Mucosa of rectum (tissue), 2 donors: ENCODE results near the gene HOXC10.

Experiments
- H3K27ac ChIP-seq, 2 donors: one replicate each; pipeline ENCODE4 v1.7.0; 2013; ENCODE audit warnings: inconsistent platforms in 2 of 2, low read depth in 2 of 2, low read length in 2 of 2
- H3K27me3 ChIP-seq, 2 donors: one replicate each; pipeline ENCODE4 v1.7.0; 2013; ENCODE audit warnings: low read length in 2 of 2; ENCODE audit not compliant: control insufficient read depth in 2 of 2, insufficient read depth in 2 of 2
- H3K36me3 ChIP-seq, 2 donors: one replicate each; pipeline ENCODE4 v1.7.0; 2013; ENCODE audit warnings: low read length in 2 of 2; ENCODE audit not compliant: control insufficient read depth in 2 of 2, insufficient read depth in 2 of 2
- H3K4me1 ChIP-seq, 2 donors: one replicate each; pipeline ENCODE4 v1.7.0; 2013; ENCODE audit warnings: low read length in 2 of 2, mild to moderate bottlenecking in 1 of 2; ENCODE audit not compliant: control insufficient read depth in 2 of 2, insufficient read depth in 2 of 2
- H3K4me3 ChIP-seq, 2 donors: one replicate each; pipeline ENCODE4 v1.7.0; 2013; ENCODE audit warnings: low read length in 2 of 2
- H3K9ac ChIP-seq, 2 donors: one replicate each; pipeline ENCODE4 v1.7.0; 2013; ENCODE audit warnings: low read length in 2 of 2, low read depth in 1 of 2, mild to moderate bottlenecking in 1 of 2
- H3K9me3 ChIP-seq, 2 donors: one replicate each; pipeline ENCODE4 v1.7.0; 2013; ENCODE audit warnings: low read length in 2 of 2; ENCODE audit not compliant: control insufficient read depth in 2 of 2
- donor health status: healthy.
- donor health status: Normal muscosa, but diverticular disease.

HOXC10 gene

GRCh38 chr12:54019091-54019811, 34.3 kb downstream of the HOXC10 start:
- H3K9me3 ChIP-seq, result no peaks in the 10 kb centered on the region
- no peak overlapping the region for H3K4me3 ChIP-seq
- H3K4me1 ChIP-seq, result peaks cover 0 to 2% of the 10 kb centered on the region in 2 donors
- H3K9ac ChIP-seq, result no peak overlapping the region
- peaks cover 76 to 84% of the 10 kb centered on the region in 2 donors for H3K27me3 ChIP-seq
- no peaks in the 10 kb centered on the region for H3K36me3 ChIP-seq
- H3K27ac ChIP-seq, result no peak overlapping the region

- Histone ChIP-seq H3K36me3 (no peaks in the 10 kb centered on the region), H3K27ac (no peak overlapping the region), H3K4me3 (no peak overlapping the region), H3K9me3 (no peaks in the 10 kb centered on the region), H3K4me1 (peaks cover 0 to 2% of the 10 kb centered on the region in 2 donors), H3K9ac (no peak overlapping the region), H3K27me3 (peaks cover 77 to 84% of the 10 kb centered on the region in 2 donors)
Measured at GRCh38 chr12:54019924-54020590, 35.1 kb downstream of the HOXC10 start.

GRCh38 chr12:54020591-54021405, 35.9 kb downstream of the HOXC10 start:
- Histone ChIP-seq H3K36me3 (no peaks in the 10 kb centered on the region), H3K4me3 (no peak overlapping the region), H3K27ac (no peak overlapping the region), H3K9ac (no peak overlapping the region), H3K4me1 (peaks cover 0 to 2% of the 10 kb centered on the region in 2 donors), H3K9me3 (no peaks in the 10 kb centered on the region), H3K27me3 (peaks cover 77 to 83% of the 10 kb centered on the region in 2 donors)

- H3K4me1 ChIP-seq, result peaks cover 0 to 4% of the 10 kb centered on the region in 2 donors
- peaks cover 76 to 84% of the 10 kb centered on the region in 2 donors for H3K27me3 ChIP-seq
- no peaks in the 10 kb centered on the region for H3K9me3 ChIP-seq
- H3K4me3 ChIP-seq, result no peak overlapping the region
- no peak overlapping the region for H3K27ac ChIP-seq
- no peak overlapping the region for H3K9ac ChIP-seq
- no peaks in the 10 kb centered on the region for H3K36me3 ChIP-seq
Measured at GRCh38 chr12:54021432-54022013, 36.6 kb downstream of the HOXC10 start.

GRCh38 chr12:54022960-54023884, 38.3 kb downstream of the HOXC10 start:
- H3K4me1 ChIP-seq, result peaks cover under 1 to 2% of the 10 kb centered on the region in 2 donors
- H3K27ac ChIP-seq, result no peak overlapping the region
- H3K27me3 ChIP-seq, result peaks cover 80 to 89% of the 10 kb centered on the region in 2 donors

GRCh38 chr12:54024127-54024526, 39.2 kb downstream of the HOXC10 start:
- H3K27ac ChIP-seq, result no peak overlapping the region
- H3K9ac ChIP-seq, result no peak overlapping the region
- no peaks in the 10 kb centered on the region for H3K9me3 ChIP-seq
- H3K4me1 ChIP-seq, result peaks cover 2 to 6% of the 10 kb centered on the region in 2 donors
- H3K36me3 ChIP-seq, result no peaks in the 10 kb centered on the region
- no peak overlapping the region for H3K4me3 ChIP-seq
- H3K27me3 ChIP-seq, result peaks cover 80 to 91% of the 10 kb centered on the region in 2 donors

More at GRCh38 chr12:54022960-54023884, 38.3 kb downstream of the HOXC10 start:
- Histone ChIP-seq H3K9ac (no peak overlapping the region), H3K36me3 (no peaks in the 10 kb centered on the region), H3K4me3 (no peak overlapping the region), H3K9me3 (no peaks in the 10 kb centered on the region)

- no peaks in the 10 kb centered on the region for H3K36me3 ChIP-seq
- no peak overlapping the region for H3K27ac ChIP-seq
- H3K4me1 ChIP-seq, result peaks cover 2 to 6% of the 10 kb centered on the region in 2 donors
- no peak overlapping the region for H3K4me3 ChIP-seq
- H3K27me3 ChIP-seq, result peaks cover 78 to 90% of the 10 kb centered on the region in 2 donors
- no peak overlapping the region for H3K9ac ChIP-seq
- no peaks in the 10 kb centered on the region for H3K9me3 ChIP-seq
Measured at GRCh38 chr12:54024581-54025305, 39.8 kb downstream of the HOXC10 start.

- Histone ChIP-seq H3K36me3 (no peaks in the 10 kb centered on the region), H3K9me3 (no peaks in the 10 kb centered on the region), H3K27me3 (peaks cover 74 to 86% of the 10 kb centered on the region in 2 donors), H3K4me3 (no peak overlapping the region), H3K4me1 (peaks cover 2 to 6% of the 10 kb centered on the region in 2 donors), H3K27ac (no peak overlapping the region), H3K9ac (no peak overlapping the region)
Measured at GRCh38 chr12:54025499-54026405, 40.8 kb downstream of the HOXC10 start.
